ENCODE data around the gene LDHAL6B. TPM values are rescaled to one million over a fixed set of nuclear protein-coding genes. Genes with fewer than 3 reads are reported as not detected.

LDHAL6B gene
- total RNA-seq, 1 experiment from 2014 or later = not detected

GRCh38 chr15:59172289-59172901 lies 34.2 kb upstream of the LDHAL6B start:
- H3K27me3 ChIP-seq (ENCODE audit: control insufficient read depth, insufficient read depth, low read length) = no peaks in the 10 kb centered on the region
- peaks cover 15% of the 10 kb centered on the region for H3K36me3 ChIP-seq (replicated peaks; ENCODE audit: control insufficient read depth, insufficient read depth, low read length)
- no peak for DNase-seq
- no peak overlapping the region for H3K4me3 ChIP-seq (ENCODE audit: insufficient read depth, low read depth, low read length)

GRCh38 chr15:59173194-59173593 lies 33.4 kb upstream of the LDHAL6B start:
- peaks cover 15% of the 10 kb centered on the region for H3K36me3 ChIP-seq (replicated peaks; ENCODE audit: control insufficient read depth, insufficient read depth, low read length)
- no peak overlapping the region for H3K4me3 ChIP-seq (ENCODE audit: insufficient read depth, low read depth, low read length)
- DNase-seq = no peak

GRCh38 chr15:59174151-59174834 lies 32.4 kb upstream of the LDHAL6B start:
- no peak for DNase-seq
- Histone ChIP-seq H3K4me3 (ENCODE audit: insufficient read depth, low read depth, low read length) (no peak overlapping the region), H3K36me3 (replicated peaks; ENCODE audit: control insufficient read depth, insufficient read depth, low read length) (peaks cover 17% of the 10 kb centered on the region), H3K27me3 (ENCODE audit: control insufficient read depth, insufficient read depth, low read length) (no peaks in the 10 kb centered on the region)

More at GRCh38 chr15:59173194-59173593, 33.4 kb upstream of the LDHAL6B start:
- no peaks in the 10 kb centered on the region for H3K27me3 ChIP-seq (ENCODE audit: control insufficient read depth, insufficient read depth, low read length)

DNA sequence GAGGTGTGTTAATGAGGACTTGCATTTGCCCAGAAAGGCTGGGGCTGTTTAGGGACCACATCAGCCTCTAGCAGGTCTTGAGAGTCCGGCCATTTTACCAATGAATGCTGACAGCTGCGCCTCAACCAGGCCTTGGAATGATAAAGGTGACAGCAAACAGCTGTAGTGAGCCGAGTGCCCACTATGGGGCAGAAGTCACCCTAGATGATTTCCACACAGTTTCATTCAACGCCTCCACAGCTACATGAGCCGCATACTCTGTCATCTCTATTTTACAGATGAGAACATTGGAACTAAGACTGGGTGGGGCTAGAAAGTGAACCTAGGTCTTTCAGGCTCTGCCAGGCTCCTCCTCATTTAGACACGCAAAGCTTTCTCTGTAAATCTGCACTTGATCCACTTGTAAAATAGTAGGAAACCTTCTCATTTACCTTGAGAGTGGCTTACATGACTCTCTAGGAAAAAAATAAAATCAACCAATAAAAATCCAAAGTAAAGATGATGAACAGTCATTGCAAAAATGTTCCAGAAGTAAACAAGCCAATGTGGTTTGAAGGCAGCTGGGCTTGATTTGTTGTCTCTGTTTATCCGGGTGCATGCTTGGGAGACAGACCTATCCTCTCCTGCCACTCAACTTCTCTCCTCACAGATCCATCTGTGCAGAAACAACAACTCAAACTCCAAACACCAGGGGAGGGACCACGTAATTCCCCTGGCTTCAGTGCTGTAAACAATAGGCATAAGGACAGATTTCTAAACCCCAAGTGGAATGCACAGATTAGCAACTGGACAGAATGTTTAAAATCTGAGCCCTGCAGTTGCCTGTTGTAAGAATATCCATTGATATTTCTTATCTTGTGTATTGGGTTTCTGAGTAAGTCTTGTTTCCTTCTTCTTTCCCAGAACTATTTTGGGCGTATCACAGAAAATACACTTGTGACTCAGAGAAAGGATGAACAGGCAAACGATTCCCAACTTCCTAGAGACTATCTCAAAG lies 31.5 kb upstream of the LDHAL6B start:
- H3K27me3 ChIP-seq (ENCODE audit: control insufficient read depth, insufficient read depth, low read length) = no peaks in the 10 kb centered on the region
- DNase-seq = peak; percentile 80
- H3K4me3 ChIP-seq (ENCODE audit: insufficient read depth, low read depth, low read length) = no peak overlapping the region
- peaks cover 17% of the 10 kb centered on the region for H3K36me3 ChIP-seq (replicated peaks; ENCODE audit: control insufficient read depth, insufficient read depth, low read length)

DNA sequence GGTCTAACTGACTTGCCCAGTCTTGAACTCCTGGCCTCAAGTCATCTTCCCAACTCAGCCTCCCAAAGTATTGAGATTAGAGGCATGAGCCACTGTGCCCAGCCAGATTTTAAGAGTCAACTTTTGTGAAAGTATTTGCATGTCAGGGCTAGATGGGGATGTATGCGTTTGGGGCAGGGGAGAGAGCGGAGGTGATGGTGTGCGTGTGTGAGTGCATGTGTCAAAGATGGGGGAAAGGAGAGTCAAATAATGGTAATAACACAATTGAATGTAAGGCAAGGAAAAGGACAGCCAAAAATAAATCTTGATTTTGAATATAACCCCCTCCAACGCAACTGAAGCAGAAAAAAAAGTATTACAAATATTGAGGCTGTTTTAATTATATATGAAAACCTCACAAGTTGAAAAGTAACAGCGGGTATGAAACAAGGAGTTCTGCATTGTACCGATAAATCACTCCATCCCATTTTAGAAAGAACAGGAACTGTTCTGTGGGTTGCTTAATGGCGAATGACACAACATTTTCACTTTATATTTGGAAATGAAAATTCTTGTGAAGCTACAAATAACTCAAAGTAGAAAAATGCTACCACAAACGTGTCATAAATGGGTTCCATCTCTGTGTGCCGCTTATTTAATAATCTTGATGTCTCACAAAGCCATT lies 29.9 kb upstream of the LDHAL6B start:
- DNase-seq = no peak
- Histone ChIP-seq H3K36me3 (replicated peaks; ENCODE audit: control insufficient read depth, insufficient read depth, low read length) (peaks cover 9% of the 10 kb centered on the region), H3K4me3 (ENCODE audit: insufficient read depth, low read depth, low read length) (no peak overlapping the region), H3K27me3 (ENCODE audit: control insufficient read depth, insufficient read depth, low read length) (no peaks in the 10 kb centered on the region)

- Histone ChIP-seq H3K36me3 (replicated peaks; ENCODE audit: control insufficient read depth, insufficient read depth, low read length) (peaks cover 7% of the 10 kb centered on the region), H3K27me3 (ENCODE audit: control insufficient read depth, insufficient read depth, low read length) (no peaks in the 10 kb centered on the region), H3K4me3 (ENCODE audit: insufficient read depth, low read depth, low read length) (no peak overlapping the region)
- no peak for DNase-seq
Measured at GRCh38 chr15:59177317-59177660, 29.4 kb upstream of the LDHAL6B start.

DNA sequence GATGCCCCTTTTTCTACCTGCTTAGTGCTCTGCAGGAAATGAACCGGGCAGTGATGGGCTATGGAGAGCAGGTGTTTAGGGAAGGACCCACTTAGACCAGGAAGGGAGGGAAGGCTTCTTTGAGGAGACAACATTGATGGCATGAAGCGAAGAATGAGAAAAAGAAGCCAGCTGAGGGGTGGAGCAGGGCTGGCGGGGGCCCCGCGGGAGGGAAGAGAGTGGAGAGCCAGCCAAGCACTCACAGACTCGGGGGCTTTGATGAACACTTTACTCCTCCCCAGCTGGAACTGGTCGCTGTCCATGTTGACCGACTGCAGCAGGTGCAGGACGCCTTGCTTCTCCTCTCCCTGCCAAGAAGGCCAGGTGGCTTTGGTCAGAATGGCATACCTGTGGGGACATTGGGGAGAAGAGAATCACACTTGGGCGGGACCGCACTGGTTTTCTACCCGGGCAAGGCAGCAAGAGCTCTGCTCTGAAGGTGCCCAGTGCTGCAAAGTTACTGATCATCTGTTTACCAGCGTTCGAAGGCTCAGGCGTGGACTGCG lies 28.4 kb upstream of the LDHAL6B start:
- DNase-seq = no peak
- Histone ChIP-seq H3K4me3 (ENCODE audit: insufficient read depth, low read depth, low read length) (no peak overlapping the region), H3K36me3 (replicated peaks; ENCODE audit: control insufficient read depth, insufficient read depth, low read length) (peaks cover 6% of the 10 kb centered on the region)

GRCh38 chr15:59179717-59180116 lies 26.9 kb upstream of the LDHAL6B start:
- DNase-seq = no peak
- H3K27me3 ChIP-seq (ENCODE audit: control insufficient read depth, insufficient read depth, low read length) = no peaks in the 10 kb centered on the region
- no peak overlapping the region for H3K4me3 ChIP-seq (ENCODE audit: insufficient read depth, low read depth, low read length)
- H3K36me3 ChIP-seq (replicated peaks; ENCODE audit: control insufficient read depth, insufficient read depth, low read length) = peaks cover 3% of the 10 kb centered on the region

More for the DNA sequence above, 28.4 kb upstream of the LDHAL6B start:
- no peaks in the 10 kb centered on the region for H3K27me3 ChIP-seq (ENCODE audit: control insufficient read depth, insufficient read depth, low read length)

GRCh38 chr15:59180945-59181600 lies 25.6 kb upstream of the LDHAL6B start:
- Histone ChIP-seq H3K27me3 (ENCODE audit: control insufficient read depth, insufficient read depth, low read length) (no peaks in the 10 kb centered on the region), H3K36me3 (replicated peaks; ENCODE audit: control insufficient read depth, insufficient read depth, low read length) (peaks cover 3% of the 10 kb centered on the region), H3K4me3 (ENCODE audit: insufficient read depth, low read depth, low read length) (no peak overlapping the region)
- DNase-seq = no peak

GRCh38 chr15:59185725-59186124 lies 20.9 kb upstream of the LDHAL6B start:
- no peak overlapping the region for H3K4me3 ChIP-seq (ENCODE audit: insufficient read depth, low read depth, low read length)
- no peaks in the 10 kb centered on the region for H3K27me3 ChIP-seq (ENCODE audit: control insufficient read depth, insufficient read depth, low read length)
- H3K36me3 ChIP-seq (replicated peaks; ENCODE audit: control insufficient read depth, insufficient read depth, low read length) = peaks cover 11% of the 10 kb centered on the region
- no peak for DNase-seq

DNA sequence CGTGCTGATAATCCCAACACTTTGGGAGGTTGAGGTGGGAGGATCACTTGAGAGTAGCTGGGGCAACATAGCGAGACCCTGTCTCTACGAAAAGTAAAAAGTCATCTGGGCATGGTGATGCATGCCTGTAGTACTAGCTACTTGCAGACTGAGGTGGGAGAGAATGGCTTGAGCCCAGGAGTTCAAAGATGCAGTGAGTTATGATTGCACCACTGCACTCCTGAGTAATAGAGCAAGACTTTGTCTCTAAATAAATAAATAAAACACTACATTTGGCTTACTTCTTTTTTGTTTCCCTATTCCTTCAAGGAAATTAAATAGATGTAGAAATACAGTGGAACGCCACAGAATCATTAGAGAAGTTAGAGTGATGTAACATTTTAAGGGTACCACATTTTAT lies 20.1 kb upstream of the LDHAL6B start:
- Histone ChIP-seq H3K4me3 (ENCODE audit: insufficient read depth, low read depth, low read length) (no peak overlapping the region), H3K27me3 (ENCODE audit: control insufficient read depth, insufficient read depth, low read length) (no peaks in the 10 kb centered on the region), H3K36me3 (replicated peaks; ENCODE audit: control insufficient read depth, insufficient read depth, low read length) (peaks cover 11% of the 10 kb centered on the region)
- DNase-seq = no peak

DNA sequence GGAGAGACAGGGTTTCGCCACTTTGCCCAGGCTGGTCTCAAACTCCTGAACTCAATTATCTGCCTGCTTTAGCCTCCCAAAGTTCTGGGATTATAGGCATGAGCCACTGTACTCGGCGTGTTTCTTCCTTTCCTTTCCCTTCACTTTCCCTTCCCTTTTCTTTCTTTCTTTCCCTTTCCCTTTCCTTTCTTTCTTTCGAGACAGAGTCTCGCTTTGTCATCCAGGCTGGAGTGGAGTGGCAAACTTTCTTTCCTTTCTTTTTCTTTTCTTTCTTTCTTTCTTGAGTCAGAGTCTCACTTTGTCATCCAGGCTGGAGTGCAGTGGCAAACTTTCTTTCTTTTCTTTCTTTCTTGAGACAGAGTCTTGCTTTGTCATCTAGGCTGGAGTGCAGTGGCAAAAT lies 17.4 kb upstream of the LDHAL6B start:
- Histone ChIP-seq H3K4me3 (ENCODE audit: insufficient read depth, low read depth, low read length) (no peak overlapping the region), H3K36me3 (replicated peaks; ENCODE audit: control insufficient read depth, insufficient read depth, low read length) (peaks cover 14% of the 10 kb centered on the region)

GRCh38 chr15:59190291-59190690 lies 16.4 kb upstream of the LDHAL6B start:
- Histone ChIP-seq H3K27me3 (ENCODE audit: control insufficient read depth, insufficient read depth, low read length) (no peaks in the 10 kb centered on the region), H3K36me3 (replicated peaks; ENCODE audit: control insufficient read depth, insufficient read depth, low read length) (peaks cover 17% of the 10 kb centered on the region), H3K4me3 (ENCODE audit: insufficient read depth, low read depth, low read length) (no peak overlapping the region)
- DNase-seq = no peak

More for the DNA sequence above, 17.4 kb upstream of the LDHAL6B start:
- no peak for DNase-seq
- no peaks in the 10 kb centered on the region for H3K27me3 ChIP-seq (ENCODE audit: control insufficient read depth, insufficient read depth, low read length)

GRCh38 chr15:59191855-59192237 lies 14.8 kb upstream of the LDHAL6B start:
- Histone ChIP-seq H3K36me3 (replicated peaks; ENCODE audit: control insufficient read depth, insufficient read depth, low read length) (peaks cover 15% of the 10 kb centered on the region), H3K27me3 (ENCODE audit: control insufficient read depth, insufficient read depth, low read length) (no peaks in the 10 kb centered on the region), H3K4me3 (ENCODE audit: insufficient read depth, low read depth, low read length) (no peak overlapping the region)
- no peak for DNase-seq

Measured in H7 (cell line).